GM23248 (cell line): ENCODE results near the gene INTS2.

Experiments
- EZH2 ChIP-seq: fragments of 200-600 bp; sonication (generic); IDR thresholded peaks from 2 replicates; pipeline ENCODE4 v1.6.1; 2018; ENCODE audit warnings: antibody characterized with exemption, mild to moderate bottlenecking; ENCODE audit not compliant: insufficient read depth, poor library complexity, severe bottlenecking
- EZH2phosphoT487 ChIP-seq: fragments of 200-600 bp; sonication (generic); IDR thresholded peaks from 2 replicates; pipeline ENCODE4 v1.6.1; 2018; ENCODE audit warnings: antibody characterized with exemption, moderate library complexity, mild to moderate bottlenecking, low read depth; ENCODE audit not compliant: insufficient read depth

DNA sequence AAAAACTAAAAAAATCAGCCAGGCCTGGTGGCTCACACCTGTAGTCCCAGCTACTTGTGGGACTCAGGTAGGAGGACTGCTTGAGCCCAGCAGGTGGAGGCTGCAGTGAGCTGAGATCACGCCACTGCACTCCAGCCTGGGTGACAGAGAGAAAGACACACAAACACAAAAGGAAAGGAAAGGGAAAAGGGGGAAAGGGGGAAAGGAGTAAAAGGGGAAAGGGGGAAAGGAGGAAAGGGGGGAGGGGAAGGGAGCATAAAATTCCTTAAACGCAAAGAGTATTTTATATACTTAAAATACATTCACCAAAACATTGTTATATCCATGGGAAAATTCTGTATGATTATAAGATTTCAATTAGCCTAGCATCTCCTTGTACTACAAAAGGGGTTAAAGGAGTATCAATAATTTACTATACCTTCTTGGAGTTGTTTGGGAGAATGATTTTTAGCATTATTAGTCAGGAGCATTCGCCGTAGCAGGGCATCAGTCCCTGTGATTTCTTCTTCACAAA lies 47.1 kb downstream of the INTS2 start:
- TF ChIP-seq EZH2 (no peak), EZH2phosphoT487 (no peak)
